ENCODE results near the gene ARPC1B. TPM values are rescaled to one million over a fixed set of nuclear protein-coding genes. Genes with fewer than 3 reads are reported as not detected.
A peak's percentile ranks its signal among the peaks of the same experiment; 100 is the strongest.

The ARPC1B gene
- total RNA-seq, 4 donors from 2014 or later: 74.5 to 275 (median 196) TPM

DNA sequence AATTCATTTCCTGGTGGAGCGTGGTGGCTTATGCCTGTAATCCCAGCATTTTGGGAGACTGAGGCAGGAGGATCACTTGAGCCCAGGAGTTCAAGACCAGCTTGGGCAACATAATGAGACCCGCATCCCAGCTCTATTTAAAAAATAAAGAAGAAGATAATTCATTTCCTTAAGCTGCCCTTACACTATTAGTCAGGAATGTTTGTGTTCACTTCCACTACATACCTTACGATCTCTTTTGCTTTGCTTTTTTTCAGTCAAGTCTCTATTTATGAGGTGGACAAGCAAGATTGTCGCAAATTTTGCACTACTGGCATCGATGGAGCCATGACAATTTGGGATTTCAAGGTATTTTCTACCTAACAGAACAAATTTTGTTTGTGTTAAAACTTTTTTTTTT lies 11.2 kb upstream of the ARPC1B start:
- H3K36me3 ChIP-seq: no peaks in the 10 kb centered on the region
- no peak for TF ChIP-seq POLR2A (IDR thresholded peaks at IDR 0.05)
- TF ChIP-seq, protein P1, sequence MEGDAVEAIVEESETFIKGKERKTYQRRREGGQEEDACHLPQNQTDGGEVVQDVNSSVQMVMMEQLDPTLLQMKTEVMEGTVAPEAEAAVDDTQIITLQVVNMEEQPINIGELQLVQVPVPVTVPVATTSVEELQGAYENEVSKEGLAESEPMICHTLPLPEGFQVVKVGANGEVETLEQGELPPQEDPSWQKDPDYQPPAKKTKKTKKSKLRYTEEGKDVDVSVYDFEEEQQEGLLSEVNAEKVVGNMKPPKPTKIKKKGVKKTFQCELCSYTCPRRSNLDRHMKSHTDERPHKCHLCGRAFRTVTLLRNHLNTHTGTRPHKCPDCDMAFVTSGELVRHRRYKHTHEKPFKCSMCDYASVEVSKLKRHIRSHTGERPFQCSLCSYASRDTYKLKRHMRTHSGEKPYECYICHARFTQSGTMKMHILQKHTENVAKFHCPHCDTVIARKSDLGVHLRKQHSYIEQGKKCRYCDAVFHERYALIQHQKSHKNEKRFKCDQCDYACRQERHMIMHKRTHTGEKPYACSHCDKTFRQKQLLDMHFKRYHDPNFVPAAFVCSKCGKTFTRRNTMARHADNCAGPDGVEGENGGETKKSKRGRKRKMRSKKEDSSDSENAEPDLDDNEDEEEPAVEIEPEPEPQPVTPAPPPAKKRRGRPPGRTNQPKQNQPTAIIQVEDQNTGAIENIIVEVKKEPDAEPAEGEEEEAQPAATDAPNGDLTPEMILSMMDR (IDR thresholded peaks at IDR 0.05): no peak
- intact Hi-C loops (cut with DNase I; ENCODE audit: low total_unique reads): no loop called here
- no peaks in the 10 kb centered on the region for H3K27me3 ChIP-seq
- peak overlapping the region; percentile 23 to 39 for H3K27ac ChIP-seq
- no peak overlapping the region for H3K4me3 ChIP-seq
- no peak for DNase-seq
- H3K9me3 ChIP-seq: no peaks in the 10 kb centered on the region
- no peaks in the 10 kb centered on the region for H3K4me1 ChIP-seq

DNA sequence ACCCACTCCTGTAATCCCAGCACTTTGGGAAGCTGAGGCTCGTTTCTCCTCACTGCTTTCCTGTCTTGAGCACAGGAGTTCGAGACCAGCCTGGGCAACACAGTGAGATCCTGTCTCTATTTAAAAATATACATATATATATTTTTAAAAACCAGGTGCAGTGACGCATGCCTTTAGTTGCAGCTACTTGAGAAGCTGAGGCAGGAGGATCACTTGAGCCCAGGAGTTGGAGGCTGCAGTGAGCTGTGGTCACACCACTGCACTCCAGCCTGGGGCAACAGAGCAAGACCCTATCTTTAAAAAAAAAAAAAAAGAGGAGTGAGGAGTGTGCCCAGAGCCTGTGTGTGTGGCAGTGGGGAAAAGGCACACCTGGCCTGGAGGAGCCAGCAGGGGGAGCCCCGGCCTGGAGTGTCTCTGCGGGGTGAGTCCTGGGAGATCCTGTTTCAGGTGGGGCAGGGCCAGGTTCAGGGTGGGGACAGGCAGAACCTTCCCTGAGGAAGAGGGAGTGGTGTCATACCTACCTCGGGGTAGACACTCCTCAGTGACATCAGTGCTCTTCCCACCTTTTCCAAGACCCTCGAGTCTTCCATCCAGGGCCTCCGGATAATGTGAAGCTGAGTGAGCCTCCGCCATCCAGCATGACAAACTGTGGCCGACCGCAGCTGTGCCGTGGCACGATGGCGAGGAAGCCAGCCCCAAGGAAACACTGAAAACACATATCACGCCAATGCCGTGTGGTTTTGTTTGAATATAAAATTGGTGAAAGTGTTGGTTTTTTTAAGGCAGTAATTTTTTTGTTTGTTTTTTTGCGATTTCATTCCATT lies 9.0 kb upstream of the ARPC1B start:
- TF ChIP-seq POLR2A (IDR thresholded peaks at IDR 0.05): no peak
- TF ChIP-seq, protein P1 (IDR thresholded peaks at IDR 0.05): peak; percentile 5 to 29 (median 26)
- H3K4me3 ChIP-seq: no peak overlapping the region
- H3K27me3 ChIP-seq: no peaks in the 10 kb centered on the region
- no peaks in the 10 kb centered on the region for H3K9me3 ChIP-seq
- DNase-seq: no peak
- intact Hi-C loops (cut with DNase I; ENCODE audit: low total_unique reads): no loop called here
- no peaks in the 10 kb centered on the region for H3K4me1 ChIP-seq
- H3K27ac ChIP-seq: no peak overlapping the region
- no peaks in the 10 kb centered on the region for H3K36me3 ChIP-seq

DNA sequence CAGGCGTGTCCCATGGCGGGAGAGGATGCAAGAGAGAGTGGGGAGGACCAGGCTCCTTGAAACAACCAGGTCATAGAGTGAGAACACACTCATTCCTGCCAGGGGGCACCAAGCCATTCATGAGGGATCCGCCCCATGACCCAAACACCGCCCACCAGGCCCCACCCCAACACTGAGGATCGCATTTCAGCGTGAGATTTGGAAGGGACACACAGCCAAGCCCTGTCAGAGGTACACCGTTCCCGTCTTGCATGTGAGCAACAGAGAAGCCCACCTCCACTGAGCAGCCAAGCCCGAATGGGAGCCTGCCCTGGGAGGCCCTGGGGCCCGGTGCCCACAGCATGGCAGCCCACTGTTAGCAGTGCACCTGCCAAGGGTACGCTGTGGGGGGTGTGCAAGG lies 7.9 kb upstream of the ARPC1B start:
- H3K9me3 ChIP-seq: no peaks in the 10 kb centered on the region
- no peak for DNase-seq
- TF ChIP-seq, protein P1 (IDR thresholded peaks at IDR 0.05): no peak
- TF ChIP-seq POLR2A (IDR thresholded peaks at IDR 0.05): no peak
- no peak overlapping the region for H3K27ac ChIP-seq
- no peak overlapping the region for H3K4me3 ChIP-seq
- intact Hi-C loops (cut with DNase I; ENCODE audit: low total_unique reads): no loop called here
- H3K36me3 ChIP-seq: no peaks in the 10 kb centered on the region
- H3K4me1 ChIP-seq: no peaks in the 10 kb centered on the region
- no peaks in the 10 kb centered on the region for H3K27me3 ChIP-seq

DNA sequence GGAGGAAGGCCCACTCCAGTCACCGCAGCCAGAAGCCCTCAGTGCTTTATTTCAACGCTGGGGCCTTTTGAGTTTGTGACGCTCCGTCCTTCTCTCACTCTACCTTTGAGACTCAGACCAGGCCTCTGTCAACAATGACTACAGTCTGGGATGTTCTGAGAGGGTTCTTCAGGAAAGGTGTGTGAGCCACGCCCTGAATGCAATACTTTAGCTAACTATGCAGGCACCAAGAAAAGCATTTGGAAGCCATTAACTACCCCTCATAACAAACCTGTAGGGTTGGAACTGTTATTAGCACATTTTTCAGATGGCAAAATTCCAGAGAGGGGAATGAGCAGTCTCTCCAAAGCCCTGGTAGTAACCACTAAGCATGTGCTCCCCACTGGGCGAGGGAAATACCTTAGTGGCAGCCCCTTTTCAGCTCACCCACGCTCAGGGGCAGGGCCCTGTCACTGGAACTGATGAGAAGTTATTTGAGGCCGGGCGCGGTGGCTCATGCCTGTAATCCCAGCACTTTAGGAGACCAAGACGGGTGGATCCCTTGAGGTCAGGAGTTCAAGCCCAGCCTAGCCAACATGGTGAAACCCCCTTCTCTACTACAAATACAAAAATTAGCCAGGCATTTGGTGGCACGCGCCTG lies 5.7 kb upstream of the ARPC1B start:
- Histone ChIP-seq H3K27ac (no peak overlapping the region), H3K36me3 (no peaks in the 10 kb centered on the region), H3K27me3 (no peaks in the 10 kb centered on the region), H3K4me3 (no peak overlapping the region), H3K9me3 (no peaks in the 10 kb centered on the region), H3K4me1 (no peaks in the 10 kb centered on the region)
- no peak for TF ChIP-seq POLR2A (IDR thresholded peaks at IDR 0.05)
- TF ChIP-seq, protein P1 (IDR thresholded peaks at IDR 0.05): no peak
- intact Hi-C loops (cut with DNase I; ENCODE audit: low total_unique reads): no loop called here
- no peak for DNase-seq

DNA sequence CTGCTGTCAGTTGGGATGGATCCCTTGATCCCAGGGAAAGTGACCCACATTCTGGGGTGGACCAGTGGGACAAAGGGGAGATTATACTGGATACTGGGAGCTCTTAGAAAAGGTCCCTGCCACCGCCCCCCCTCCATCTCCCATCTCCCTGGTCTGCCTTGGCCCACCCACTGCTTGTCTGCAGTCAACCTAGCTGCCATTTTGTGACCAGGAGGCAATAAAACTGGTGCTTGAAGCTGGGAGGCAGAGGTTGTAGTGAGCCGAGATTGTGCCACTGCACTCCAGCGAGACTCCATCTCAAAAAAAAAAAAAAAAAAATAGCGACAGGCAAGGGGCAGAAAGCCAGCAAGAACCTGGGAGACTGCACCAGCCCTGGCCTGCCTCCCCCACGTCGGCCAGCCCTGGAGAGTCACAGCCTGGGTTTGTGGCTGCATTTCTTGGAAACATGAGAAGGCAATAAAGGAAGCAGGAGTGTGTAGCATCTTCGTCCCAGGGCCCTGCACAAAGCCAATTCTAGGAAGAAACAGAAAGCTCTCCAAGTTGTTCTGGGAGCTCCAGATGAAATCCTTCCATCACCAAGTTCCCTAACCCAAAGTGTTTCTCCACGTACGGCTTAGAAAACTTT lies 4.7 kb upstream of the ARPC1B start:
- Histone ChIP-seq H3K27ac (no peak overlapping the region), H3K4me1 (no peaks in the 10 kb centered on the region), H3K36me3 (no peaks in the 10 kb centered on the region), H3K9me3 (no peaks in the 10 kb centered on the region), H3K4me3 (no peak overlapping the region), H3K27me3 (no peaks in the 10 kb centered on the region)
- intact Hi-C loops (cut with DNase I; ENCODE audit: low total_unique reads): no loop called here
- TF ChIP-seq POLR2A (IDR thresholded peaks at IDR 0.05): no peak
- TF ChIP-seq, protein P1 (IDR thresholded peaks at IDR 0.05): no peak
- no peak for DNase-seq

Data from uterus (tissue), 4 donors.